AG09309 (cell line): ENCODE data around the gene CC2D2A.

Experiments
- DNase-seq: peaks from one replicate; pipeline ENCODE4 v3.0.0-alpha.2; 2010; ENCODE audit warnings: low read depth
- H3K4me3 ChIP-seq: 2 replicates; pipeline ENCODE4 v1.5.1; 2011; ENCODE audit warnings: mild to moderate bottlenecking, low read depth, low read length, moderate library complexity; ENCODE audit not compliant: control insufficient read depth
- TF ChIP-seq, protein P1 (sequence below): IDR thresholded peaks from 2 replicates; pipeline ENCODE4 v1.5.1; 2011; ENCODE audit warnings: mild to moderate bottlenecking, low read depth, low read length, inconsistent platforms; ENCODE audit not compliant: insufficient read depth, control insufficient read depth; ENCODE audit errors: missing control alignments

Gene CC2D2A

DNA sequence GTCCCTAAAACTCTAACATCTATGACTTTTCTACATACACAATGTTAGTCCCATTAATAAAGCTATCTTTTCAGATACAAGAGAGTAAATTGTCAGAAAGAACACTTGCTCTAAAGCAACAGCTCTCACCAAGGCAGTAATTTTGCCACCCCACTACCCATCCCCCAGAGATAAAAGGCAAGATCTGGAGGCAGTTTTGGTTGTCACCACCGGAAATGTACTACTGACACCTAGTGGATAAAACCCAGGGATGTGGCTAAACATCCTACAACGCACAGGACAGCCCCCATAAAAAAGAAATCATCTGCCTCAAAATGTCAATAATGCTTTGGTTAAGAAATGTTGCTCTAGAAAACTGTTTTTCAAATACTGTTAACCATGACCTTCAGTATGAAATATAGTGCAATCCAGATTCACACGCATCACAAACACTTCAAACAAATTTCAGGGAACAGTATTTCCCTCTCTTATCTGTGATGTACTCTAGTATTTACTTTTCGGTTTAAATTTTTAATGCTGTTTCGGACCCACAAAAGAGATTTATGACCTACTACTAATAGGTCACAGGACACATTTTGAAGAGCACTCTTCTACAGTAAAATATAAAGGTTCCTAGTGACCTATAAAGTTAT, 180.3 kb downstream of the CC2D2A start:
- TF ChIP-seq, protein P1, sequence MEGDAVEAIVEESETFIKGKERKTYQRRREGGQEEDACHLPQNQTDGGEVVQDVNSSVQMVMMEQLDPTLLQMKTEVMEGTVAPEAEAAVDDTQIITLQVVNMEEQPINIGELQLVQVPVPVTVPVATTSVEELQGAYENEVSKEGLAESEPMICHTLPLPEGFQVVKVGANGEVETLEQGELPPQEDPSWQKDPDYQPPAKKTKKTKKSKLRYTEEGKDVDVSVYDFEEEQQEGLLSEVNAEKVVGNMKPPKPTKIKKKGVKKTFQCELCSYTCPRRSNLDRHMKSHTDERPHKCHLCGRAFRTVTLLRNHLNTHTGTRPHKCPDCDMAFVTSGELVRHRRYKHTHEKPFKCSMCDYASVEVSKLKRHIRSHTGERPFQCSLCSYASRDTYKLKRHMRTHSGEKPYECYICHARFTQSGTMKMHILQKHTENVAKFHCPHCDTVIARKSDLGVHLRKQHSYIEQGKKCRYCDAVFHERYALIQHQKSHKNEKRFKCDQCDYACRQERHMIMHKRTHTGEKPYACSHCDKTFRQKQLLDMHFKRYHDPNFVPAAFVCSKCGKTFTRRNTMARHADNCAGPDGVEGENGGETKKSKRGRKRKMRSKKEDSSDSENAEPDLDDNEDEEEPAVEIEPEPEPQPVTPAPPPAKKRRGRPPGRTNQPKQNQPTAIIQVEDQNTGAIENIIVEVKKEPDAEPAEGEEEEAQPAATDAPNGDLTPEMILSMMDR, result peak; percentile 68
- DNase-seq, result peak; percentile 7
- no peak overlapping the region for H3K4me3 ChIP-seq
